ENCODE measurements around the gene GAREM1.

GRCh38 chr18:32264401-32264800, 206.3 kb downstream of the GAREM1 start:
- TF ChIP-seq, protein P1, sequence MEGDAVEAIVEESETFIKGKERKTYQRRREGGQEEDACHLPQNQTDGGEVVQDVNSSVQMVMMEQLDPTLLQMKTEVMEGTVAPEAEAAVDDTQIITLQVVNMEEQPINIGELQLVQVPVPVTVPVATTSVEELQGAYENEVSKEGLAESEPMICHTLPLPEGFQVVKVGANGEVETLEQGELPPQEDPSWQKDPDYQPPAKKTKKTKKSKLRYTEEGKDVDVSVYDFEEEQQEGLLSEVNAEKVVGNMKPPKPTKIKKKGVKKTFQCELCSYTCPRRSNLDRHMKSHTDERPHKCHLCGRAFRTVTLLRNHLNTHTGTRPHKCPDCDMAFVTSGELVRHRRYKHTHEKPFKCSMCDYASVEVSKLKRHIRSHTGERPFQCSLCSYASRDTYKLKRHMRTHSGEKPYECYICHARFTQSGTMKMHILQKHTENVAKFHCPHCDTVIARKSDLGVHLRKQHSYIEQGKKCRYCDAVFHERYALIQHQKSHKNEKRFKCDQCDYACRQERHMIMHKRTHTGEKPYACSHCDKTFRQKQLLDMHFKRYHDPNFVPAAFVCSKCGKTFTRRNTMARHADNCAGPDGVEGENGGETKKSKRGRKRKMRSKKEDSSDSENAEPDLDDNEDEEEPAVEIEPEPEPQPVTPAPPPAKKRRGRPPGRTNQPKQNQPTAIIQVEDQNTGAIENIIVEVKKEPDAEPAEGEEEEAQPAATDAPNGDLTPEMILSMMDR (IDR thresholded peaks at IDR 0.05): no peak
- TF ChIP-seq POLR2AphosphoS5 (IDR thresholded peaks at IDR 0.05) (no peak), POLR2A (IDR thresholded peaks at IDR 0.05) (no peak)
